ENCODE results near the gene EEA1.

DNA sequence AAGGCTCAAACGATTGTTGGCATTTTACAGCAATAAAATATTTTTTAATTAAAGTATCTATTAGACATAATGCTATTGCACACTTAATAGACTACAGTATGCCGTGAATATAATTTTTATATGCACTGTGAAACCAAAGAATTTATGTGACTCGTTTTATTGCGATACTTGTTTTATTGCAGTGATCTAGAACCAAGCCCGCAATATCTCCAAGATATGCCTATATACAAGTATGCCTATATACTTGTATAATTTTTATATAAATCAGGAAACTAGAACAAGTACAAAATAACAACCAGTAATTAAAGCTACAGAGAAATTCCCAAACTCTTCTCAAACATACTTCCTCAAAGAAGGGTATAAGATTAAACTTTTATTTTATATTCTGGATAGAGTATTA is 31.3 kb downstream of the EEA1 start:
- TF ChIP-seq FOXM1 (IDR thresholded peaks at IDR 0.05; ENCODE audit: borderline replicate concordance): no peak
- no peak for TF ChIP-seq SUZ12 (IDR thresholded peaks at IDR 0.05)
- no peak for TF ChIP-seq BHLHE40 (IDR thresholded peaks at IDR 0.05; ENCODE audit: borderline replicate concordance)
- TF ChIP-seq ELF4 (IDR thresholded peaks at IDR 0.05): no peak
- no peak for TF ChIP-seq ARNT (IDR thresholded peaks at IDR 0.05)
- no peak for TF ChIP-seq HDGF (IDR thresholded peaks at IDR 0.05; ENCODE audit: borderline replicate concordance)
- no peak for TF ChIP-seq CTBP1 (IDR thresholded peaks at IDR 0.05; ENCODE audit: borderline replicate concordance)
- TF ChIP-seq, protein P1, sequence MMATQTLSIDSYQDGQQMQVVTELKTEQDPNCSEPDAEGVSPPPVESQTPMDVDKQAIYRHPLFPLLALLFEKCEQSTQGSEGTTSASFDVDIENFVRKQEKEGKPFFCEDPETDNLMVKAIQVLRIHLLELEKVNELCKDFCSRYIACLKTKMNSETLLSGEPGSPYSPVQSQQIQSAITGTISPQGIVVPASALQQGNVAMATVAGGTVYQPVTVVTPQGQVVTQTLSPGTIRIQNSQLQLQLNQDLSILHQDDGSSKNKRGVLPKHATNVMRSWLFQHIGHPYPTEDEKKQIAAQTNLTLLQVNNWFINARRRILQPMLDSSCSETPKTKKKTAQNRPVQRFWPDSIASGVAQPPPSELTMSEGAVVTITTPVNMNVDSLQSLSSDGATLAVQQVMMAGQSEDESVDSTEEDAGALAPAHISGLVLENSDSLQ (IDR thresholded peaks at IDR 0.05): no peak
- no peak for TF ChIP-seq FOXA1 (IDR thresholded peaks at IDR 0.05)
- TF ChIP-seq SP1 (IDR thresholded peaks at IDR 0.05): no peak
- TF ChIP-seq FOXK2 (IDR thresholded peaks at IDR 0.05): no peak

All from HEK293T (cell line).